ENCODE data around the gene SSMEM1.
A peak's percentile ranks its signal among the peaks of the same experiment; 100 is the strongest.

The SSMEM1 gene

DNA sequence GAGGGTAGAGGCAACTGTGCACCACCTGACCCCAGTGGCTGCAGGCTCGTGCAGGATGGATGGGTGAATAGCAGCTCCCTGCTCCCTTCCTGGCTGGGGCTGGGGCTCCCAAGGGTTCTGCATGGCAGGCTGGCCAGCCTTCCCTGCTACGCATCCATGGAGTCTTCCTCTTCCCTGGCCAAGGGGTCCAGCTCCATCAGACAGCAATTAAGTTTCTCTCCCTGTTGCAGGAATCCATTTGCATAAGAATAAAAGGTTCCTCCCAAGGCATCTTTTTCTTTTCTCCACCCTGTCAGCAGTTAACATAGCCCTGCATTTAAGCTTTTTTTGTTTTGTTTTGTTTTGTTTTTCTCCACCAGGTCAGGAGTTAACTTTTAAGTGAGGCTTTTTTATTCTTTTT is 49.0 kb downstream of the SSMEM1 start:
- no peak for DNase-seq

DNA sequence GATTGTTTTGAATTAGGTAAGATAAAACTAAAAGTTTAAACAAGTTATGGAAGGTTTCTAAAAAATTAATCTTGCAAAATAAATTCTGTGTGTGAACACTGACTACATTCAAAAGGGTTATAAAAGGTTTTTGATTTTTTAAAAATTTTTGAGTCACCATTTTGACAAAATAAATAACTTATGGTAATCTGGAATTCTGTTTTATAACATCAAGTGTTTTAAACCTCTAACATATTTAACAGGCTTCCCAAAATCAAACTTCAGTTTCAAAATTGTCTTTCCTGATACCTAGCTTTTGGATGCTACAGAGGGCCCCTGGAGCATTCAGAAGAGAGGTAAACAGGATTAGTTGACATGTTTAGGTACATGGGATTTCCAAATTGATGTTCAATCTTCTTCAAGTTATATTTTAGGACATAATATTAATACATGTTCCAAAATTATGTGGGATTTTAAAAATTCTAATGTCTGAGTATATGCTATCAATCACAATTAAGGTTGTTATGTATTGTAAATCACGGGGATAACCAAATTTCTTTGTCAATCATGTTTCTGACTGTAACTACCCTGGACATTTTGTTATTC is 50.9 kb downstream of the SSMEM1 start:
- no peak for DNase-seq

DNA sequence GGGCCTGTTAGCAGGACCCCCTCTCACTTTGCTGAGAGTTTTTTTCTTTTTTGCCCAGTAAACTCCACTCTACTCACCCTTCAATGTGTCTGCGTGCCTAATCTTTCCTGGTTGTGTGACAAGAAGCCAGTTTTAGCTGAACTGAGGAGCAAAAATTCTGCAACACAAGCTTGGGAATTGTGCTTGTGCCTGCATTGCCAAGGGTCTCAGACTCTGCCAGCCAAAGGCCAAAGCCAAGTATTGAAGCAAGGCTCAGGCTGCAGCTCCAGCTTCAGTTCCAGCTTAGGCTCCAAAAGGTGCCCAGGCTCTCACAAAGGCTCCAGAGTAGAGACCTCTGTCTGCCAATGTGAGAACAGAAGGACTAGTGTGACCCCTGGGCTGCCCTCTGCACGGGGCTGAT is 54.8 kb downstream of the SSMEM1 start:
- no peak for DNase-seq

DNA sequence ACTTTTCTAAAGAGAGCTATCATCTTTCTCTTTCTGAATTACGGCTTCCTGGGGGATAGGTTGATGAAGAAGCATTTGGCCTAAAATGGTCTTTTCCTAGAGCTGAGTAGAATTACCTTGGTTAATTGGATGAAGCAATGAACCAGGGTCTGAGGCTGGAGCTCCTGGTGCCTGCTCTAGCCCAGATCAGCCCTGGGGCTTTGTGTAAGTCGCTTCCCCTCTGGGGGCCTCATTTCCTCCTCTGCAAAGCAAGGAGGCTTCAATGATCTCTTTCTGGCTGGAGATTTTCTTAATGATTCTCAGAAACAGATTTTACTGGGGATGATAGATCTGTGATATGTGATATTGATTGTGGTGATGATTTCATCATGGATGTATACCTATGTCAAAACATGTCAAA is 55.5 kb downstream of the SSMEM1 start:
- peak; percentile 50 for DNase-seq

Data from eye (tissue), 1 donor.